ENCODE measurements around the gene AK5. TPM values are rescaled to one million over a fixed set of nuclear protein-coding genes. Genes with fewer than 3 reads are reported as not detected.

Gene AK5
- total and polyA plus RNA-seq, 10 donors: 0.33 to 16.3 (median 1.2) TPM

- no peak overlapping the region for H3K27ac ChIP-seq
- no peak overlapping the region for H3K4me3 ChIP-seq
- no peaks in the 10 kb centered on the region for H3K36me3 ChIP-seq
- intact Hi-C loops (cut with DNase I; ENCODE audit: low total_unique reads): no loop called here
- WGBS, 5 donors: 85 to 93% (median 88%) methylated on average over 3 of the region's 3 CpGs
- no peak for DNase-seq
- peaks cover 0 to 3% (median 0%) of the 10 kb centered on the region in 7 donors for H3K27me3 ChIP-seq (replicated peaks in 1 of 7)
- H3K9me3 ChIP-seq: no peaks in the 10 kb centered on the region
- H3K4me1 ChIP-seq: no peaks in the 10 kb centered on the region
- TF ChIP-seq POLR2A (IDR thresholded peaks at IDR 0.05): no peak
- no peak for TF ChIP-seq CTCF (IDR thresholded peaks at IDR 0.05 in 8 of 11, conservative IDR thresholded peaks at IDR 0.05 in 3 of 11)
- no peak for TF ChIP-seq POLR2AphosphoS5 (IDR thresholded peaks at IDR 0.05)
Measured at GRCh38 chr1:77385551-77385950, 103.7 kb downstream of the AK5 start.

GRCh38 chr1:77386276-77386675, 104.5 kb downstream of the AK5 start:
- H3K36me3 ChIP-seq: no peaks in the 10 kb centered on the region
- no peak overlapping the region for H3K4me3 ChIP-seq
- H3K9me3 ChIP-seq: no peaks in the 10 kb centered on the region
- intact Hi-C loops (cut with DNase I; ENCODE audit: low total_unique reads): no loop called here
- no peak for DNase-seq
- no peaks in the 10 kb centered on the region for H3K4me1 ChIP-seq
- H3K27me3 ChIP-seq (replicated peaks in 1 of 7): peaks cover 0 to 3% (median 0%) of the 10 kb centered on the region in 7 donors
- H3K27ac ChIP-seq: no peak overlapping the region
- no peak for TF ChIP-seq POLR2A (IDR thresholded peaks at IDR 0.05)
- no peak for TF ChIP-seq POLR2AphosphoS5 (IDR thresholded peaks at IDR 0.05)
- TF ChIP-seq CTCF (IDR thresholded peaks at IDR 0.05 in 8 of 11, conservative IDR thresholded peaks at IDR 0.05 in 3 of 11): no peak

GRCh38 chr1:77387553-77387952, 105.7 kb downstream of the AK5 start:
- no peak for TF ChIP-seq POLR2AphosphoS5 (IDR thresholded peaks at IDR 0.05)
- TF ChIP-seq POLR2A (IDR thresholded peaks at IDR 0.05): no peak
- no peak for TF ChIP-seq CTCF (IDR thresholded peaks at IDR 0.05 in 8 of 11, conservative IDR thresholded peaks at IDR 0.05 in 3 of 11)
- H3K9me3 ChIP-seq: no peaks in the 10 kb centered on the region
- no peak overlapping the region for H3K27ac ChIP-seq
- H3K4me1 ChIP-seq: no peaks in the 10 kb centered on the region
- H3K27me3 ChIP-seq (replicated peaks in 1 of 7): peaks cover 0 to 3% (median 0%) of the 10 kb centered on the region in 7 donors
- no peaks in the 10 kb centered on the region for H3K36me3 ChIP-seq
- WGBS, 5 donors: 60 to 90% (median 80%) methylated on average over 1 of the region's 1 CpG
- intact Hi-C loops (cut with DNase I; ENCODE audit: low total_unique reads): no loop called here
- no peak for DNase-seq
- no peak overlapping the region for H3K4me3 ChIP-seq

GRCh38 chr1:77388661-77389060, 106.8 kb downstream of the AK5 start:
- 57 to 84% (median 67%) methylated on average over 3 of the region's 3 CpGs for WGBS, 5 donors

More at GRCh38 chr1:77388661-77389060, 106.8 kb downstream of the AK5 start:
- H3K36me3 ChIP-seq: no peaks in the 10 kb centered on the region
- DNase-seq: no peak
- H3K27ac ChIP-seq: no peak overlapping the region
- TF ChIP-seq CTCF (IDR thresholded peaks at IDR 0.05 in 8 of 11, conservative IDR thresholded peaks at IDR 0.05 in 3 of 11) (no peak), POLR2AphosphoS5 (IDR thresholded peaks at IDR 0.05) (no peak), POLR2A (IDR thresholded peaks at IDR 0.05) (no peak)
- no peak overlapping the region for H3K4me3 ChIP-seq
- no peaks in the 10 kb centered on the region for H3K9me3 ChIP-seq
- no peaks in the 10 kb centered on the region for H3K4me1 ChIP-seq
- intact Hi-C loops (cut with DNase I; ENCODE audit: low total_unique reads): no loop called here
- peaks cover 0 to 3% (median 0%) of the 10 kb centered on the region in 7 donors for H3K27me3 ChIP-seq (replicated peaks in 1 of 7)
